ENCODE measurements around the gene ROR2.

Gene ROR2

DNA sequence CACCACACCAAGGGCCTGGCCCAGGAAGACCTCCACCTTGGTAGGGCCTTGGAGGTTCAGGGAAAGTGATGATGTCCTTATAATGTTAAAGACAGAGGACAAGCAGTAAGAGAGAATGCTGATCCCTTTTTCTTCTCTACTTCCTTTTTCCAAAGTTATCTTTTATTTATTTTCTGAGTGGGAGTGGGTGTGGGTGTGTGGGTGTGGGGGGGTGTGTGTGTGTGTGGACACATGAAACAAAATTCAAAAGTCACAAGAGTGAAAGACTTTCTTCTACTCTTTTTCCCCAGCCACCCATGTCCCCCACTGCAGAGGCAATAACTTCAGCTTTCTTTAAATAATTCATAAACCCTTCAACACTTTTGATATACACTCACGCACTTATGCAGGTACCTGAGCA is 70.8 kb downstream of the ROR2 start:
- no peak for DNase-seq (ENCODE audit: low read depth in 2 of 2)

- no peak for DNase-seq (ENCODE audit: low read depth in 2 of 2)
These were observed 76.4 kb downstream of the ROR2 start for GRCh38 chr9:91873637-91874051.

DNA sequence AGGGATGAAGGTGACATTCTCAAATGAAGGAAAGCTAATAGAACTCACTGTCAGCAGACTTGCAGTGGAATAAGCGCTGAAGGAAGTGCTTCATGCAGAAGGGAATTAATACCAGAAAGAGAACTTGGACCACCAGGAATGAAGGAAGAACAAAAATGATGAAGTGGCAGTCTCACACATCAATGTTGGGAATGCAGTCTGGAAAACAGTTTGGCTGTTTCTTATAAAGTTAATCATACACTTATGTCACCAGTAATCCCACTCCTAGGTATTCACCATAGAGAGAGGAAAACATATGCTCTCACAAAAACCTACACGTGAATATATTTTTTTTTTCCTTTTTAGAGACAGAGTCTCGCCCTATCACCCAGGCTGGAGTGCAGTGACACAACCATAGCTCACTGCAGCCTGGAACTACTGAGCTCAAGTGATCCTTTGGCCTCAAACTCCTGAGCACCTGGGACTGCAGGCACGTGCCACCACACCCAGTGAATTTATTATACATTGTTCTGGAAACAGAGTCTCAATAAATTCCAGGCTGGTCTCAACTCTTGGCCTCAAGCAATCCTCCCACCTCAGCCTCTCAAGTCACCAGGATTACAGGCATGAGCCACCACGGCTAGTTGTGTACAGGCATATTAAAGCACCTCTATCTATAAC is 81.2 kb downstream of the ROR2 start:
- DNase-seq (ENCODE audit: low read depth in 2 of 2): no peak

DNA sequence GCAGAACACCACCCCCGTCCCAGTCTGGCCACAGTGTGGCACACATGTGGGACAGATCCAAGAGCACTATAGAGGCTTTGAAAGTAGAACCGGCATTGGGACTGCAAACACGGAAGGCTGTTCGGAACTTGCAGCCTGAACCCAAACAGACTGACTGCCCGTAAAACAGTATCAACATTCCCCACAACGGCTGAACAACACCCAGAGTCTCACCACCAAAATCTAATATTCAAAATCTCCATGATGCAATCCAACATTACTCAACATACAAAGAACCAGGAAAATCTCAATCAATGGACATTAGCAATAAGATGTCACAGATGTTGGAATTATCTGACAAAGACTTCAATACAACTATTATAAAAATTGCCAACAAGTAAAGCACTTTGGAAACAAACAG is 82.3 kb downstream of the ROR2 start:
- DNase-seq (ENCODE audit: low read depth in 2 of 2): no peak

GRCh38 chr9:91865041-91865440 is 85.0 kb downstream of the ROR2 start:
- no peak for DNase-seq (ENCODE audit: low read depth in 2 of 2)

GRCh38 chr9:91864380-91864779 is 85.6 kb downstream of the ROR2 start:
- no peak for DNase-seq (ENCODE audit: low read depth in 2 of 2)

DNA sequence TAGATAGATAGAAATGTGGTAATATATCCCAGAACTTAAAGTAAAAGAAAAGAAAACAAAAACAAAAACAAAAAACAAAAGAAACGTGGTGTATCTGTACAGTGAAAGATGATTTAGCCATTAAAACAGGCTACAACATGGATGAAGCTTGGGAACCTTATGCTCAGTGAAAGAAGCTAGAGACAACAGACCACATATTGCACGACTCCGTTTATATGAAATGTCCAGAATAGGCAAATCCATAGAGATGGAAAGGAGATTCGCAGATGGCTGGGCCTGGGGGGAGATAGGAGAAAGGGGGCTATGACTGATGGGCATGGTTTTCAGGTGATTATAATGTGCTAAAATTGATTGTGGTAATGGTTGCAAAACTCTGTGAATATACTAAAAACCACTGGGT is 86.6 kb downstream of the ROR2 start:
- DNase-seq (ENCODE audit: low read depth in 2 of 2): no peak

DNA sequence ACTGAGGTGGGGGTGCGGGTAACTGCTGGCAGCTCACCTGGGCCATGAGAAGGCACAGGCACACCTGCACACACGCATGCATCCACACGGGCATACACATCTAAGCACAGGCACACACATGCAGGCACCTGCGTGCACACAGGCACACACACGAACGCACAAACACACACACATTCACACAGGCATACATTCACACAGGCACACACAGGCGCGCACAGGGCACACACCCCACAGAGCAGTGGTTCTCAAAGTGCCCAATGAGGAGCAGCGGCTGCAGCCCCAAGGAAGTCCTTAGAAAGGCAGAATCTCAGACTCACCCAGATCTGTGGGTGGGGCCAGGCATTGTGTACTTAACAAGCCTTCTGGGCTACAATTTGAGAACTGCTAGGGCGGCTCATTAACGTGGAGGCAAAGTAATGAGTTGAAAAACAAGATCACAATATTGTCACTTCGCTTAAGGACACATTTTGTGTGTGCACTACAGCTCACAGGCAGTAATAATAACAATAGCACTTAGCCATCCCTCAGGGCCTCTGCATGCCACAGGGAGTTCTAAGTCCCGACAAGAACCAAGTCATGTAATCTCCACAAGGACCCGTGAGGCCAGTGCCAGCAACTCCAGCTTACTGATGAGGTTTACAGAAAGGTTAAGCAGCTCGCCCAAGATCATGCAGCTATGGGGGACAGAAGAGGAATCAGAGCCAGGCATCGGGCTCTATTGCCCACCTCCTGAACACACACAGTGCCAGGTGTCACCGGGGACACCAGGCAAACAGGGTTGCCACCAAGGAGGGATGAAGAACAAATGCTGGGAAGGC is 91.6 kb downstream of the ROR2 start:
- DNase-seq (ENCODE audit: low read depth in 2 of 2): no peak

DNA sequence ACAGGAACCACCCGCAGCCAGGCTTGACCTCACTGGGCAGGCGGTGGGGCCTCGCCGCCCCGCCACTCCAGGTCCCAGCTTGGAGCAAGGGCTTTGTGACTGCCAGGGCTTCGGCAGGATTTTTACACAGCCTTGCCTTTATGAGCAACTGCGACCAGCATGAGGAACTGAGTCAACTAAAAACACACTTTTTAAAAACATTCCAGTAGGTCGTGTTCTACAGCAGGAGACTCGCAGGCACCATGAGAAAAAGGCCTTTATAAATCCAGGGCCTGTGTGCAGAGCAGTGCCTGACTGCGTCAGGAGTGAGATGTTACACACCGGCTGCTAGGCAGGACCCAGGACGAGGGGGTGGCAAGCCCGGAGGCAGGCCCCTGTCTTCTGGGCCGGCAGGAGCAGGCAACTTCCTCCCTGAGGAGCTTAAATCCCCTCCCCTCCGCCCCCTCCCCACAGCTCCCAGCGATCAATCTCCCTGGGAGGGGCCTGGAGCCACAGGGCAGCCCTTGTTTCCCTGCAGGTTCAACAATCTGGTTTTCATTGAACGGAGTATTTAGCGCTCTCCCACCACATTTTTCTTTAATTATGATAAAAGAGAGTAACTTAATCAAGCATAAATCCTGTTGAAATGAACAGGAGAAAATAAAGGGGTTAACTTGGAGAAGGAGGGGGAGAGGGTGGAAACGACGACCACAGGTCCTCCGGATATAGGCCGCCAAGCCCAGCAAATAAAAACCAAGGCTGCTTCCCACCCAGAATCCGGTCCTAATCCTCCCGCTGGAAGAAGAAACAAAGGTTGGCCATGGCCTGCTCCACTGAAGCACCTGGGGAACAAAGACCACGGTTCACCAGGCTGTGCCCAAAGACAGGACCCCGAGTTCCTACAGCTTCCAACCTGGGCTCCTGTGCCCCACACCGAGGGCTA is 92.5 kb downstream of the ROR2 start:
- DNase-seq (ENCODE audit: low read depth in 2 of 2): no peak

- no peak for DNase-seq (ENCODE audit: low read depth in 2 of 2)
These were observed 93.6 kb downstream of the ROR2 start for GRCh38 chr9:91856419-91856818.

- no peak for DNase-seq (ENCODE audit: low read depth in 2 of 2)
These were observed 94.8 kb downstream of the ROR2 start for GRCh38 chr9:91855196-91855595.

- no peak for DNase-seq (ENCODE audit: low read depth in 2 of 2)
These were observed 97.2 kb downstream of the ROR2 start for GRCh38 chr9:91852801-91853347.

DNA sequence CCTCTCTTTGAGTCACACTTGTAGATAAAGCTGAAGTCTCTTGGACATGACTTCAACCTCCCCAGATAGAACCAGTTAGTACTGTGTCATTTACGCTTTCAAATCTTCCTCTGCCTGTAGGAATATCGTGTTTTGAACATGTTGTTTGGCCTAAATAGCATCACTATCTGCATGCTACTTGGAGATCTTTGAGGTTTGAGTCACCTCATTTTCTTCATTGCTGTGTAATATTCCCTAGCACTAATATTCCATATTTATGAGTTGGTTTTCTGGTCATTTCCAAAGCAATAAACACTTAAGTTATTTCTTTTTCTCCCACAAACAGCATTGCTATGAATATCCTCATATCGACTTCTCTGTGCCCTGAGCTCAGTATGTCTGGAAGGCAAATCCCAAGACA is 100.3 kb downstream of the ROR2 start:
- DNase-seq (ENCODE audit: low read depth in 2 of 2): no peak

DNA sequence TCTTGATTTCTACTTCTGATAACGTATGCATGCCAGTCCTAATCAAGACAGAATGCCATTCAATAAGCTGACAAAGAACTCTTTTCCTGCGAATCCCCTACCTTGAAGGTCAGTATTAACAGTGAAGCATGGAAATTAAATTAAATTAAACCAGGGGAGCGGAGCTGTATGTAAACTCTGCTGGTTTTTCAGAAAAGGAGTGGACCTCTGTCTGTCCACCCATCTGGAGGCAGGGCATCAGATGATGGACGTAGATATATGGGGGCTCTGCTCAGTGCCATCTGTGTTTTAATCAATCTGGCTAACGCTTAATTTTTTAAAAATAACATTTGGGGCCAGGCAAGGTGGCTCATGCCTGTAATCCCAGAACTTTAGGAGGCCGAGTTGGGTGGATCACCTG is 101.9 kb downstream of the ROR2 start:
- no peak for DNase-seq (ENCODE audit: low read depth in 2 of 2)

DNA sequence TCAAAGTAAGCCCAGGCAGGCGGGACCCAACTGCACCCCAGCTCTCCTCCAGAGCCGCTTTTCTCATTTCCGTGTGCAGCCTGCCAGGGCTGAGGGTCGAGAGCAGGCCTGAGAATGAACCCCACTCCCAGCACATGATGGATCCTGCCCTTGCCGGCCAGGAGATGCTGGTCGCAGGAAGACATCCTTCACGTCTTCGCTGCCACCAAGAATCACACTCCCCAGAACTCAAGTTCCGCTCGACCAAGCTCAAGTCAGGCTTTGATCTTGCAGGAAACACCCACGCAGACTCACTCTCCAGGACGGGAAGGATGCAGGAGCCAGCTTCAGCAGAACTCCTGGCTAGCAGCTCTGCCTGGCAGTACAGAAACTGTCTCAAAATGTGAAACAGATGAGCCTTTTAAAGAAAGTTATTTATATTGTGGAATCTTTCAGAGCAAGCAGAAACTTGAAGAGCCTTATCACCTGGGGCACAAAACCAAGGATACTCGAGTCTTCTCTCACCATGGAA is 102.4 kb downstream of the ROR2 start:
- no peak for DNase-seq (ENCODE audit: low read depth in 2 of 2)

DNA sequence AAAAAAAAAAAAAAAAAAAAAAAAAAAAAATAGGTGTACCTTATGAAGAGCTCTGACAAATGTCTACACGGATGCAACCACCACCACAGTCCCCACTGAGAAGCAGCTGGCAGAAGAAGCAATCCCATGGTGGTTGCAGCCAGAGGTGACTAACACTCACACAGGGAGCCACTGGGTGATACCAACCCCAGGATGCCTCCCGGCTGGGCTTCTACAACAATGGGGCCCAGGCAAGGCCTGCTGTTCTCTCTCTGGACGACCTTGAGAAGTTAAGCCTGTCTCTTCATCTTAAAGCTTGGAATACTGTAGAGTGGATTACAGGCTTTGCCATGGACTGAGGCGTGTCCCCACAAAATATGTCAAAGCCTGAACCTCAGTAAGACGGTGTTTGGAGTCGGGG is 104.1 kb downstream of the ROR2 start:
- no peak for DNase-seq (ENCODE audit: low read depth in 2 of 2)

GRCh38 chr9:91844701-91845291 is 105.2 kb downstream of the ROR2 start:
- DNase-seq (ENCODE audit: low read depth in 2 of 2): no peak

GRCh38 chr9:91844190-91844589 is 105.8 kb downstream of the ROR2 start:
- no peak for DNase-seq (ENCODE audit: low read depth in 2 of 2)

- DNase-seq (ENCODE audit: low read depth in 2 of 2): no peak
These were observed 106.3 kb downstream of the ROR2 start for GRCh38 chr9:91843623-91844148.

DNA sequence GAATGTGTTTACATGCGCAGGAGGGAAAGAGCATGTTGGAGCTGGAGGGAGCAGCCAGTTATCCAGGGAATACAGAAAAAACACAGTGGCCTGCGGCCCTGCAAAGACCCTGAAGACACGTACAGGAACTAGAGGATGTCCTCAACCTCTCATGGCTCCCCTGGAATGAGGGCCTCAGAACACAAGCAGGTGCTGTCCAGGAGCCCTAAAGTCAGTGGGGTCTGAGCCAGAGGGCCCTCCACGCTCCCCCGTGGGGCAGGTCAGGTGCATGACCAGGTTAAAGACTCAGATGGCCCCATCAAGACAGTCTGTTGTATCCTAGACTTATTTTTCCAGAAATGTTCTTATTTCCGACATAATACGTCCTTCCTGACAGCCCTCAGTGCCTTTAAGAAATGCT is 106.9 kb downstream of the ROR2 start:
- no peak for DNase-seq (ENCODE audit: low read depth in 2 of 2)

DNA sequence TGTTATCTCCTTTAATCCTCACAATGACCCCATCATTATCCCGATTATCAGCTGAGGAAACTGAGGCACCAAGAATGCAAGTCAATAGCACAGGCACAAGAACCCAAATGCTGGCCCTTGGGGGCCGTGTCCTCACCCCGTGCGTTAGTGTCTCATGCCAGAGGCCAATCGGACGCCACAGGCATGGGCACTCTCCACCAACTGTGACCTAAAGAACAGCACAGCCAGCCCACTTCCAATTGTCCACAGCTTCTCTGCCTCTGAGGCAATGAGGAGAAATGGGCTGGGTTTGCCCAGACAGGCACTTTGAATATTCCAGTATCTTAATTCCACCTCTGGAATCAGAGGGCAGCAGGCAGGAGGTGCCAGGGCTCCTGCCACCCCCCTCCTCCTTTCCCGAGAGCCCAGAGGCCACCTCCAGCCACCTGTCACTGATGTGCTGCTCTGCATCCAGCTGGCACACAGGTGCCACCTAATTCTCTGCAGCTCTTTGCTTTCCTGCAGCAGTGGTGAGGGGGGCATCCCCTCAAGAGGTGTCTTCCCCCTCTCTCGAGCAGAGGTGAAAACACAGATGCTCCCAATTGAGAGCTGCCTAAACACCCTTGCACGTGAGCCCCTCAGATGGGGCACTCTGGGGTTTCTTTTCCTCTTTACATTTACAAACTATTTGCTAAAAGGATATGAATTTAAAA is 107.5 kb downstream of the ROR2 start:
- DNase-seq (ENCODE audit: low read depth in 2 of 2): no peak
